CD4-positive, alpha-beta T cell treated with Interleukin-12 subunit alpha and Interleukin-12 subunit beta, for 1 hour (primary cell): Measurements from ENCODE around the gene WDFY2.
A peak's percentile ranks its signal among the peaks of the same experiment; 100 is the strongest.

Experiments used
- DNase-seq: peaks from one replicate; pipeline ENCODE4 v3.0.0-alpha.2; 2020

The WDFY2 gene

GRCh38 chr13:51804295-51805172 lies 220.3 kb downstream of the WDFY2 start:
- DNase-seq, result peak; percentile 60

- no peak for DNase-seq
Observed at GRCh38 chr13:51805313-51805712, 221.1 kb downstream of the WDFY2 start.

DNA sequence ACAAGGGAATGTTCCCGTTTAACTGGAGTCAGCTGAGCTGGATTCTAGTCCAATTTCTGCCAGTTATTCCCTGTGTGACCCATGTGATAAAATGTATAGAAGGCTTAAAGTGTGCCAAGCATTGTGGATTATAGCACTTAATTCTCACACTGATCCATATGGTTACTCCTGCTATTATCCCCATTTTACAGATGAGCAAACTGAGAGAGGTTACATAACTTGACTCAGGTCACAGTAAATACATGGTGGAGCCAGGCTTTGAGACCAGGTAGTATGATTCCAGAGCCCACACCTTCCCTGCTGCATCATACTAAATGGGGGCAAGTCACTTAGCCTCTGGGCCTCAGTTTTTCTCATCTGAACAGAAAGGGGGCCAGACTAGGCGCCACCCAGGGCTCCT lies 221.7 kb downstream of the WDFY2 start:
- no peak for DNase-seq

DNA sequence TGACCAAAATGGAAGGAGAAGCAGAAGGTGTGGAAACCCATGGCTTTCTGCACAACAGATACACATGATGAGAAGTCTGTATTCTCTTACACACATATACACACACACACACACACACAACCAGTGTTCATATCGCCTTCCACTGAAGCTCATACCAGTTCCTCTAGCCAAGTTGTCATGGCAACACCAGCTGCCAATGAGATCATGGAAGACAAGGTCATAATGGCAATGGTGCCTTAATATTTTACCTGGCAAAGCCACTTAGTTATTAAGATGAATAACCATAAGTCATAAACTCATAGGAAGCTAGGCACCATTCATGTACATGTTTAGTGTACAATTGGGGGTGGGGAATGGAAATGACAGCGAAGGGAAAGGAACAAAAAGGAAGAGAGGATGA lies 222.3 kb downstream of the WDFY2 start:
- DNase-seq, result peak; percentile 53

DNA sequence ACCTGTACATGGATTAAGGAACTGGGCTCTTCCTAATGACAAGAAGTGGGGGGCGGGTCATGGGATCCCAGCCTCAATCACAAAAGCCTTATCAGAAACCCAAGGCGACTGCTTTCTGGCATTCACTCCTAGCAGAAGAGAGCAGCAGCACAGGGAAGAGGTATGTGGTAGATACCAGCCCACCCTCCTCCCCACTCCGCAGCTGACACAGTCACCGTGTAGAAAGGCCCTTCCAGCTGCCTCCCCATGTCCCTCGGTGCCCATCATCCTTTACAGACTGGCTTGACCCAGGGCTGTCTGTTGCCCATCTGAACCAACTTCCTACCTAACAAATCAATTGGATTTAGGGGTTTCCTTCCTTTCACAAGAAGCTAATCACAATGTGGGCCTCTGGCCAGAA lies 222.8 kb downstream of the WDFY2 start:
- DNase-seq, result no peak

- no peak for DNase-seq
Observed at GRCh38 chr13:51808811-51809210, 224.5 kb downstream of the WDFY2 start.

- no peak for DNase-seq
Observed at GRCh38 chr13:51811046-51811445, 226.8 kb downstream of the WDFY2 start.

GRCh38 chr13:51811920-51812451 lies 227.7 kb downstream of the WDFY2 start:
- no peak for DNase-seq

DNA sequence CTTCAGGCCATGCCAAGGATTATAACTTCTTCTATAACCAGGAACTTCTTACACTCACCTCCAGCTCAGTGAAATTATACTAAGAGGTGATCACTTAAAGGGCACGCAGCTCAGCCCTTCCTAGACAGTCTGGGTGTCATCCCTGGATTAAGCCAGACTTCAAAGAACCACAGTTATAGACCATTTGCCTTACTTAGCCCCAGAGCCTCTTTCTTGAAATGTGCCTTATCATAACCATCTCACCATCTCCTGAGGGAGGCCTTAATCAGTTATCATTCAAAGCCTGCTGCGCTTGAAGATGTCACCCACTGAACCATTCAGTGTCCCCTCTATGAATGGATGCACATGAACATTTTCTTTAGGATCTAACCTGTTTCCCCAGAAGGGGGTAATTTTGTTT lies 229.8 kb downstream of the WDFY2 start:
- no peak for DNase-seq

- peak; percentile 84 for DNase-seq
Observed at GRCh38 chr13:51814825-51815650, 230.8 kb downstream of the WDFY2 start.

DNA sequence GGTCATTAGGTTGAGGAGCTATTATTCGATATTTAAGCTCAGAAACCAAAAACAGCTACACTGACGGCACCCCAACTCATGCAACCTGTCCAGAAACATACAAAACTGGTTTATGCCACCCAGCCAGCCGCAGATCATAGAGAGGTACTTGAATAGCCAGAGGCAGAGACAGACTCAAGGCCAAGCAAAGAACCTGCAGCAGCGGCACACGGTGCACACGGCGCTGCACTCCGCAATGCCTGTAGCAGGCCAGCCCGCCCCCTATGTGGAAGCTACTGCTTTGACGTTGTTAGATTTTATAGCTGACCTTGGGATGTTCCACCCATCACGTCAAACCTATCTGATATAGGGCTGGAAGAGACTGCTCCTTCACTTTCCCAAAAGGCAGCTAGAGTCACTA lies 231.6 kb downstream of the WDFY2 start:
- DNase-seq, result no peak

GRCh38 chr13:51816604-51817249 lies 232.5 kb downstream of the WDFY2 start:
- no peak for DNase-seq
